Measurements from ENCODE around the gene RAB40C.
A peak's percentile ranks its signal among the peaks of the same experiment; 100 is the strongest.

The RAB40C gene

GRCh38 chr16:671353-672131, 81.7 kb downstream of the RAB40C start:
- no peak for DNase-seq

- no peak for DNase-seq
These were observed 82.5 kb downstream of the RAB40C start for GRCh38 chr16:672371-672770.

- DNase-seq, result no peak
These were observed 83.0 kb downstream of the RAB40C start for GRCh38 chr16:672851-673250.

- no peak for DNase-seq
These were observed 83.6 kb downstream of the RAB40C start for GRCh38 chr16:673399-673991.

GRCh38 chr16:674214-674881, 84.5 kb downstream of the RAB40C start:
- no peak for DNase-seq

- DNase-seq, result no peak
These were observed 85.4 kb downstream of the RAB40C start, which contains the start of gene RHBDL1 for GRCh38 chr16:674968-675883. RHBDL1 (plus strand) TSS chr16:675671; CDS start chr16:675791, 120 bp downstream.

- no peak for DNase-seq
These were observed 86.2 kb downstream of the RAB40C start for GRCh38 chr16:675884-676564.

- DNase-seq, result no peak
These were observed 86.7 kb downstream of the RAB40C start for GRCh38 chr16:676565-676902.

- peak; percentile 37 for DNase-seq
These were observed 87.0 kb downstream of the RAB40C start for GRCh38 chr16:676913-677312.

- DNase-seq, result no peak
These were observed 87.7 kb downstream of the RAB40C start for GRCh38 chr16:677316-678190.

GRCh38 chr16:678209-678857, 88.5 kb downstream of the RAB40C start:
- DNase-seq, result no peak
